Stomach (tissue), 9 donors: ENCODE data around the gene MRPS30. TPM values are rescaled to one million over a fixed set of nuclear protein-coding genes. Genes with fewer than 3 reads are reported as not detected.
A peak's percentile ranks its signal among the peaks of the same experiment; 100 is the strongest.
"Not testable (repeated sequence)": the region's sequence is repeated elsewhere in the genome, so short reads cannot be mapped to it uniquely, and the experiment has no call there.

Source experiments
- DNase-seq, 2 donors: peaks; one replicate each; pipeline versions ENCODE4 v3.0.0 to v3.0.0-alpha.2; 2013 to 2019
- H3K27ac ChIP-seq, 5 donors: fragments of 200-600 bp in 4 of 5; sonication (generic) in 4 of 5; one replicate each; pipeline ENCODE4 v1.5.1; 2013 to 2019; ENCODE audit warnings: mild to moderate bottlenecking in 1 of 5, moderate library complexity in 1 of 5
- H3K27me3 ChIP-seq, 3 donors: fragments of 200-600 bp; sonication (generic); one replicate each; pipeline ENCODE4 v1.5.1; 2017 to 2019; ENCODE audit warnings: mixed run types in 1 of 3
- H3K36me3 ChIP-seq, 4 donors: fragments of 200-600 bp; sonication (generic); 1 replicate in 3 of 4; 2 replicates in 1 of 4; pipeline ENCODE4 v1.5.1; 2016 to 2019
- H3K4me1 ChIP-seq, 4 donors: fragments of 200-600 bp; sonication (generic); one replicate each; pipeline ENCODE4 v1.5.1; 2016 to 2019
- H3K4me3 ChIP-seq, 4 donors: fragments of 200-600 bp; sonication (generic) in 3 of 4; one replicate each; pipeline ENCODE4 v1.5.1; 2016 to 2019; ENCODE audit warnings: mild to moderate bottlenecking in 1 of 4
- H3K9me3 ChIP-seq, 4 donors: fragments of 200-600 bp; sonication (generic); one replicate each; pipeline ENCODE4 v1.5.1; 2016 to 2019
- EP300 ChIP-seq: sonication (generic); formaldehyde crosslinking; IDR thresholded peaks from one replicate; pipeline ENCODE4 v1.6.1; 2017; ENCODE audit warnings: antibody characterized with exemption
- POLR2A ChIP-seq, 4 donors: fragments of 450-650 bp; IDR thresholded peaks; one replicate each; pipeline ENCODE4 v1.6.1; 2016; ENCODE audit warnings: antibody characterized with exemption in 4 of 4, control low read depth in 2 of 4, mild to moderate bottlenecking in 1 of 4, moderate library complexity in 1 of 4
- POLR2AphosphoS5 ChIP-seq, 3 donors: sonication (generic); formaldehyde crosslinking; IDR thresholded peaks; one replicate each; pipeline ENCODE4 v1.6.1; 2016; ENCODE audit warnings: antibody characterized with exemption in 3 of 3
- WGBS, 5 donors: extraction: QIAGEN DNeasy Blood & Tissue Kit in 3 of 5; methylation state at CpG; one replicate each; pipeline versions ENCODE4 v1.1.5 to v1.1.7; 2013 to 2018; 5-methylcytosine and 5-hydroxymethylcytosine counted together
- intact Hi-C: fragments of 100-400 bp; cut with DNase I; formaldehyde crosslinking; loops from one replicate; pipeline ENCODE4 v1.15.1; 2023; ENCODE audit warnings: low total_unique reads
- polyA plus RNA-seq, 3 donors: library from polyadenylated mRNA; stranded (reverse); fragments of 200-250 nt; gene quantifications; one replicate each; pipeline ENCODE4 v1.2.3, GENCODE V29; 2013
- total RNA-seq, 5 donors: library from RNA; depleted of rRNA; stranded (reverse); fragments of >200 nt; gene quantifications; one replicate each; pipeline versions ENCODE4 v1.1.0 to v1.2.3, GENCODE V29; 2014 to 2016
- TF ChIP-seq, protein P1 (sequence below), 7 experiments: fragments of 450-650 bp in 4 of 7; fragments of 200-600 bp in 3 of 7; sonication (generic) in 3 of 7; IDR thresholded peaks; one replicate each; pipeline ENCODE4 v1.5.1; 2016 to 2019; ENCODE audit warnings: antibody characterized with exemption in 7 of 7, control low read depth in 2 of 7, mild to moderate bottlenecking in 1 of 7
- donor health status: healthy with polysubstance abuse.
- donor health status: Bipolar disorder and iron deficiency.
- donor health status: healthy.

Gene MRPS30
- total and polyA plus RNA-seq, 8 donors = 9.3 to 91.5 (median 31.2) TPM

DNA sequence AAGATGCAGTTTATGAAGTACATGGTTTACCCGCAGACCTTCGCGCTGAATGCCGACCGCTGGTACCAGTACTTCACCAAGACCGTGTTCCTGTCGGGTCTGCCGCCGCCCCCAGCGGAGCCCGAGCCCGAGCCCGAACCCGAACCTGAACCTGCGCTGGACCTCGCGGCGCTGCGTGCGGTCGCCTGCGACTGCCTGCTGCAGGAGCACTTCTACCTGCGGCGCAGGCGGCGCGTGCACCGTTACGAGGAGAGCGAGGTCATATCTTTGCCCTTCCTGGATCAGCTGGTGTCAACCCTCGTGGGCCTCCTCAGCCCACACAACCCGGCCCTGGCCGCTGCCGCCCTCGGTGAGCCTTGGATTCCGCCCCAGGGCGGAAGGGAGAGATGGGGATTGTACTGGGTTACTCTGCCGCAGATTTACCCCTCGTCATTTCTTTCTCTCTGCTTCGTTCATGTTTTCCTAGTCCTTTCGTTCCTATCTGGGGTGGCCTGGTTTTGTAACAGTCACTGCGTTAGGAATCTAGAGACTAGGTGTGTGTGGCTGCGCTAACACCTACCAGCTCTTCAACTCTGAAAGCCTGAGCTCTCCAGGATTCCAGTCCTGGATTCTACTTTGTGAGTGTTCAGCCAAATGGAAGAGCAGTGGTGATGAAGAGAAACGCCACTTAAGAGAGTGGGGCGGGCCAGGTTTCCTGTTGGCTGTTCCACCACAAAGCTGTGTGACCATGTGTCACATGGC is 638 bp downstream of the MRPS30 start:
- Histone ChIP-seq H3K27me3 (no peaks in the 10 kb centered on the region), H3K9me3 (no peaks in the 10 kb centered on the region), H3K36me3 (peaks cover 12 to 35% (median 31%) of the 10 kb centered on the region in 4 donors), H3K4me3 (peak overlapping the region; percentile 75 to 94 (median 84)), H3K27ac (peak overlapping the region; percentile 84 to 95 (median 88)), H3K4me1 (peaks cover 7 to 40% (median 28%) of the 10 kb centered on the region in 4 donors)
- 0% methylated on average over 14 to 45 of the region's 45 CpGs for WGBS, 5 donors
- intact Hi-C loops = no loop called here
- no peak for TF ChIP-seq EP300
- TF ChIP-seq, protein P1, sequence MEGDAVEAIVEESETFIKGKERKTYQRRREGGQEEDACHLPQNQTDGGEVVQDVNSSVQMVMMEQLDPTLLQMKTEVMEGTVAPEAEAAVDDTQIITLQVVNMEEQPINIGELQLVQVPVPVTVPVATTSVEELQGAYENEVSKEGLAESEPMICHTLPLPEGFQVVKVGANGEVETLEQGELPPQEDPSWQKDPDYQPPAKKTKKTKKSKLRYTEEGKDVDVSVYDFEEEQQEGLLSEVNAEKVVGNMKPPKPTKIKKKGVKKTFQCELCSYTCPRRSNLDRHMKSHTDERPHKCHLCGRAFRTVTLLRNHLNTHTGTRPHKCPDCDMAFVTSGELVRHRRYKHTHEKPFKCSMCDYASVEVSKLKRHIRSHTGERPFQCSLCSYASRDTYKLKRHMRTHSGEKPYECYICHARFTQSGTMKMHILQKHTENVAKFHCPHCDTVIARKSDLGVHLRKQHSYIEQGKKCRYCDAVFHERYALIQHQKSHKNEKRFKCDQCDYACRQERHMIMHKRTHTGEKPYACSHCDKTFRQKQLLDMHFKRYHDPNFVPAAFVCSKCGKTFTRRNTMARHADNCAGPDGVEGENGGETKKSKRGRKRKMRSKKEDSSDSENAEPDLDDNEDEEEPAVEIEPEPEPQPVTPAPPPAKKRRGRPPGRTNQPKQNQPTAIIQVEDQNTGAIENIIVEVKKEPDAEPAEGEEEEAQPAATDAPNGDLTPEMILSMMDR (IDR thresholded peaks at IDR 0.05) = no peak
- no peak for TF ChIP-seq POLR2A (IDR thresholded peaks at IDR 0.05)
- no peak for TF ChIP-seq POLR2AphosphoS5 (IDR thresholded peaks at IDR 0.05)
- DNase-seq = peak; percentile 40 to 78

DNA sequence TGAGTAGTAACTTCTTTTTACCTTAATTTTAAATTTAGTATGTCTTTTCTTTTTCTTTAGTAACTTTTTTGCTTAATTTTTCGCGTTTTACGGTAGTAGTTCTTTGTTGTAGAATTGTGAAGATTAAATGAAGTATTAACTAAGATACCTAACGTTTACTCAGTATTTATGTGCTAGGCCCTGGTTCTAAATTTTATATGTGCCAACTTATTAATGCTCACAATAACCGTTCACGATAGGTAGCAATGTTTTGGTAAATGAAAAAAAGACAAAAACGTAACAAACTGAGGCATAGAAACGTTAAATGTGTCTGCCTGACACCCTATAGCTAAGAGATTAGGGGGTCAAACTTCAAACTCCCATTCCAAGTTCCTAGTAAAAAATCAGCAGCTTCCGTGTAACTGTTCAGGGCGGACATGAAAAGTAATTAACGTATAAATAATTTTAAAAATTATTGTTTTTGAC is 1.2 kb downstream of the MRPS30 start:
- intact Hi-C loops = no loop called here
- peak overlapping the region; percentile 75 to 94 (median 84) for H3K4me3 ChIP-seq
- TF ChIP-seq POLR2AphosphoS5 (IDR thresholded peaks at IDR 0.05) (no peak), POLR2A (IDR thresholded peaks at IDR 0.05) (no peak), EP300 (no peak)
- TF ChIP-seq, protein P1 (IDR thresholded peaks at IDR 0.05) = no peak
- DNase-seq = peak in 1 of 2 donors; percentile 8
- no peaks in the 10 kb centered on the region for H3K27me3 ChIP-seq
- H3K9me3 ChIP-seq = no peaks in the 10 kb centered on the region
- H3K36me3 ChIP-seq = peaks cover 12 to 41% (median 37%) of the 10 kb centered on the region in 4 donors
- H3K4me1 ChIP-seq = peaks cover 7 to 40% (median 28%) of the 10 kb centered on the region in 4 donors
- peak overlapping the region in 3 of 5 donors; percentile 84 to 95 (median 88) for H3K27ac ChIP-seq
- WGBS, 5 donors = 10 to 16% (median 15%) methylated on average over 11 of the region's 11 CpGs

DNA sequence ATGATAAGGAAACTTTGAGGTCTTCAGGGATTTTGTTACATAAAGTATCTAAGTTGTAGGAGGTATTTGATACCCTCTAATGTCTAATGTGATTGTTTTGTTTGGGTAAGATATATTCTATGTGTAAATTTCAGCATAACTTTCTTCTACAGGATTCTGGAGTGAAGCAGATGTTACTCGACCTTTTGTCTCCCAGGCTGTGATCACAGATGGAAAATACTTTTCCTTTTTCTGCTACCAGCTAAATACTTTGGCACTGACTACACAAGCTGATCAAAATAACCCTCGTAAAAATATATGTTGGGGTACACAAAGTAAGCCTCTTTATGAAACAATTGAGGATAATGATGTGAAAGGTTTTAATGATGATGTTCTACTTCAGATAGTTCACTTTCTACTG is 6.0 kb downstream of the MRPS30 start:
- H3K36me3 ChIP-seq = peaks cover 21 to 87% (median 81%) of the 10 kb centered on the region in 4 donors
- no peaks in the 10 kb centered on the region for H3K27me3 ChIP-seq
- no peak for TF ChIP-seq POLR2AphosphoS5 (IDR thresholded peaks at IDR 0.05)
- H3K27ac ChIP-seq = no peak overlapping the region
- intact Hi-C loops = no loop called here
- peaks cover 7 to 27% (median 19%) of the 10 kb centered on the region in 4 donors for H3K4me1 ChIP-seq
- no peak for DNase-seq
- 73 to 89% (median 81%) methylated on average over 2 of the region's 2 CpGs for WGBS, 5 donors
- no peak overlapping the region for H3K4me3 ChIP-seq
- H3K9me3 ChIP-seq = no peaks in the 10 kb centered on the region

DNA sequence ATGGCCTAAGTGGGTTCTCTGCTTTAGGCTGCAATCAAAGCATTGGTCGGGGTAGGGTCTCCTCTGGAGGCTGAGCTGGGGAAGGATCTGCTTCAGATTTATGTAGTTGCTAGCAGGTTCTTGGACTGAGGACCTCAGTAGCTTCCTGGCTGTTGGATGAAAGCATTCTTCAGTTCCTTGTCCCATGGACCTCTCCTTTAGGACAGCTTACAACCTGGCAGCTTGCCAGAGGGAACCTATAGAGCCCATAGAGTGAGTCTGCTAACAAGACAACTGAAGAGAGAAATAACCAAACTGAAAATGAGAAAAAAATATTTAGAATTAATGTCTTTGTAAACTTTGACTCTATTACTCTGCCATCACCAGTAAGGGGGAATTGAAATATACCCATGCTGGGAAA is 12.4 kb downstream of the MRPS30 start:
- TF ChIP-seq EP300 (no peak), POLR2AphosphoS5 (IDR thresholded peaks at IDR 0.05) (no peak)
- TF ChIP-seq, protein P1 (IDR thresholded peaks at IDR 0.05) = no peak
- Histone ChIP-seq H3K4me1 (no peaks in the 10 kb centered on the region), H3K36me3 (peaks cover 0 to 42% (median 40%) of the 10 kb centered on the region in 4 donors), H3K27me3 (no peaks in the 10 kb centered on the region), H3K27ac (no peak overlapping the region), H3K4me3 (no peak overlapping the region), H3K9me3 (no peaks in the 10 kb centered on the region)
- 91 to 100% (median 98%) methylated on average over 1 of the region's 1 CpG for WGBS, 5 donors
- intact Hi-C loops = no loop called here
- DNase-seq = peak in 1 of 2 donors; percentile 2

DNA sequence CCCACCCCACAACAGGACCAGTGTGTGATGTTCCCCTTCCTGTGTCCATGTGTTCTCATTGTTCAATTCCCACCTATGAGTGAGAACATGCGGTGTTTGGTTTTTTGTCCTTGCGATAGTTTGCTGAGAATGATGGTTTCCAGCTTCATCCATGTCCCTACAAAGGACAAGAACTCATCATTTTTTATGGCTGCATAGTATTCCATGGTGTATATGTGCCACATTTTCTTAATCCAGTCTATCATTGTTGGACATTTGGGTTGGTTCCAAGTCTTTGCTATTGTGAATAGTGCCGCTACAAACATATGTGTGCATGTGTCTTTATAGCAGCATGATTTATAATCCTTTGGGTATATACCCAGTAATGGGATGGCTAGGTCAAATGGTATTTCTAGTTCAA is 15.9 kb downstream of the MRPS30 start:
- intact Hi-C loops, H3K27ac ChIP-seq, H3K4me1 ChIP-seq, H3K27me3 ChIP-seq, DNase-seq, H3K4me3 ChIP-seq, H3K9me3 ChIP-seq: not testable (repeated sequence)
- 73 to 100% (median 96%) methylated on average over 2 to 3 of the region's 3 CpGs for WGBS, 5 donors
- H3K36me3 ChIP-seq = peaks cover 0 to 11% (median 8%) of the 10 kb centered on the region in 4 donors
